Activated CD4-positive, alpha-beta T cell treated with anti-CD3 and anti-CD28 coated beads, Interleukin-2, amount 50 U/mL, for 4 hours (primary cell): ENCODE results near the gene HDAC4.

Experiments used
- DNase-seq, 2 experiments: peaks; one replicate each; pipeline ENCODE4 v3.0.0-alpha.2; 2020

The HDAC4 gene

GRCh38 chr2:239382384-239382880, 18.4 kb downstream of the HDAC4 start:
- no peak for DNase-seq

DNA sequence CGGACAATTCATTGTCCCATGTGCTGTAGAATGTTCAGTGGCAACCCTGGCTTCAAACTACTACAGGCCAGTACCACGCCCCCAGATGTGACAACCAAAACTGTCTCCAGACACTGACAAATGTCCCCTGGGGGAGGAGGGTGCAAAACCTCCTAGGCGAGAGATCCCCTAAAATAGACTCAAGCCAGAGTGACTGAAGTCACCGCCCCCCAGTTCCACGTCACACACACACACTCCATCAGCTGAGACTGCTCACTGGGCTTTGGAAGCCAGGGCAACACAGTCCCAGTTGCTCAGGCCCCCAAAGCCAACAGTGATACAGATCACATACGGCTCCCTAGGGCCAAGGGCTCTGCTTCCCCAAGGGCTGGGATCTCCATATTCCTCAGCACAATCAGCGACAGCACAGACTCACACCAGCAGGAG, 19.1 kb downstream of the HDAC4 start:
- DNase-seq, result no peak

GRCh38 chr2:239380831-239381708, 19.8 kb downstream of the HDAC4 start:
- DNase-seq, result peak; percentile 67 to 70

GRCh38 chr2:239379641-239380170, 21.1 kb downstream of the HDAC4 start:
- DNase-seq, result no peak

DNA sequence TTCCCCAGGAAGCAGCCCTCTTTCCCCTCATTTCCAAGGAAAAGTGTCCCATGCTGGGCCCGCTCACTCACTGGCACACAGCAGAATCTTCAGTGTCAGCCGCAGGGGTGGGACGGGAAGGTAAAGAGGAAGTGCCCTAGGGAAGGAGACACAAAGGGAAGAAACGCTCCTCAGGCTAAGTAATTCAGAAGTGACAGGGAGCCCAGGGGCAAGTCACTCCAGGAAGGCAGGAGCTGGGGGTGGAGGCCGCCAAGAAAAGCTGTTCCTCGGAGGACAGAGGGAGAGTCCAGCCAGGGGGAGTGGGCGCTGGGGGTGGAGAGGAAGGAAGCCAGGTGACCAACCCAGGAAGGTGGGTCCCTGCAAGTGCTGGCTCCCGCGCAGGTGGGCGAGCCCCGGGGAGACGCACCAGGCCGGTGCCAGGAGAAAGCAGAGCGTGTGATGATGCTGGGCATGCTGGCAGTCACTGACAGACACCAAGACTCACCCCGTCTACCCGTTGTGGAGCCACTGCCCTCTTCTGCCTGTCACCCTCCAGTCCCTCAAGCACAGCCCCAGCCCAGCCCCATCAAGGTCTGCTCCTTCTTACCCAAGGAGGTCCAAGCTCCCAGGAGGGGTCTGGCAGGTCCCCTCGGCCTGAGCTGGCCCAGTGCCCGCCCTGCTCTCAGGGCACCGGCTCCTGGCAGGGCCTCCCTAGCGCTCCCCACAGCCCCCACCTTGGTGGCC, 21.7 kb downstream of the HDAC4 start:
- no peak for DNase-seq

- no peak for DNase-seq
These were observed 22.6 kb downstream of the HDAC4 start for GRCh38 chr2:239378021-239378917.

- no peak for DNase-seq
These were observed 23.2 kb downstream of the HDAC4 start for GRCh38 chr2:239377591-239377990.

GRCh38 chr2:239376942-239377531, 23.8 kb downstream of the HDAC4 start:
- no peak for DNase-seq

DNA sequence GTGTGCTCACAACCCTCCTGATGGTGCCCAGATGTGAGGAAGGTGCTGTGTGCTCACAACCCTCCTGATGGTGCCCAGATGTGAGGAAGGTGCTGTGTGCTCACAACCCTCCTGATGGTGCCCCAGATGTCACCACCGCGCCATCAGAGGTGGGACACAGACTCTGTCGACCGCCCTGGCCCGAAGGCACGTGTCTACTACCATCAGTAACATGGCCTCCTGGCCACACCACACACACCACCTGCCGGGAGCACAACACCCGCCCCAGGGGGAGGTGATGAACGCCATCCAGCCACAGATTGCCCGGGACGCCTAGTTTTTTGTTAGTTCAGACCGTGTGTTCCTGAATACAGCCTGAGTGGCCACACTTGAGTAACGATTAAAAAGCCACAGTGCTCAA, 24.5 kb downstream of the HDAC4 start:
- DNase-seq, result no peak

DNA sequence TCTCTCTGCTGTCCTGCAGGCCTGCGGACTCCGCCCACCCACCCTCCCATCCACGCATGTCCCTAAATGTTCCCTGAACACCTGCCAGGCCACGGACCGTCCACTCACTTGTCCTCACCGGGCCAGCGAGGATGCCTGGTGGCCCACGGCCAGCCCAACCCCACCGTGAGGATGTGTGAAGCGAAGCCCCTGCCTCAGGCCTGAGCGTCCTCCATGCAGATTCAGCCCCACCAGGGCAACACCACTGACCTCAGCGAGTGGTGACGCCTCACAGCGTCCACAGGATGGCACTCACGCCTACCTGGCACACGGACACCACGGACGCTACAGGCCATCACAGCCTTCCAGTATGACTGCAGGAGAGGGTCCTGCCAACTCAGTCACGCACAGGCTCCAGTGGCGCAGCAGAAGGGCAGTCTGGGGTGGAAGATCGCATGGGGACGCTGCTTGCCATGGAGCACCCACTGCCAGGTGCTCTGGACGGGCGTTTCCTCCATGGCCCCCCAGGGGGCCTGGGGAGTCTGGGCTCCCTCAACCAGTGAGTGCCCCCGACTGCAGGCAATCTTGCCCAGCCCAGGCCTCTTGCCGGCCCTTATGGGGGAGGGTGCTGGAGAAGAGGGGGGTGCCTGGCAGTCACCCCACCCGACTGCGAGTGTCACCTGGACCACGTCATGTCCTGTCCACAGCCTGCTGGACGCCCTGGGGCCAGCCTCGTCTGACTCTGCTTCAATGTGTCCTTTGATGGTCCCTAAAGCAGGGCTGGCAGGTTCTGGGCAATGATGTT, 25.4 kb downstream of the HDAC4 start:
- DNase-seq, result no peak

DNA sequence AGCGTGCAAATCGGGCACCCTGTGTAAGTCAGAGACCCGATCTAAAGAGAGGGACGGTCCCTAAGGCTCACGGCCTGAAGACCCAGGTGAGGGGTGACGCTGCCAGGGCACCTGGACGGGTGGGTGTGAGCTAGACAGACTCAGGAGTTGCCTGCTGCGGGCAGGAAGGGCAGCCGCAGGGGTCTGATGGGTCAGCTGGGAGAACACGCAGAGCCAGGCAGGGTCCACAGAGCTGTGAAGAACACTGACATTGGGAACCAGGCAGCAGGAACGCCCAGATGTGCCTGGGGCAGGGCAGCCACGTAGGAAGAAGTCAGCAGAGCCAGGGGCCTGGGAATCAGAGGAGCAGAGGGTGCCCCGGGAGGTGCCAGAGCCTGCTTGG, 25.9 kb downstream of the HDAC4 start:
- no peak for DNase-seq

DNA sequence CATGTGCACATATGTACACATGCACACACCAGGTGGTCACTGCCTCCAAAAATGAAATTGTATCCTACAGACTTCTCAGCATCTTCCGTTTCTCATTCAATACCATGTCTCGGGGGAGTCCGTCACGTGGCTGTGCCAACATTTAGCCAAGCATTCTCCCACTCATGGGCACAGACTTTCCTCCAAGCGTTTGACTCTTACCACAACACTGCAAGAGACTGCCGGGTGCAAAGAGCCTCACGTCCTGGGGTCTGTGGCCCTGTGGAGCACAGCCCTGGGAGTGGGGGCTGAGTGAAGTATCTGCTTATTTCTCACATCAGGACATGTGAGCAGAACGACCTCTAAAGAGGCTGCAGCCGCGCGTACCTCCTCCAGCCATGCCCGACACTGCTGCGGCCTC, 28.0 kb downstream of the HDAC4 start:
- DNase-seq, result no peak

DNA sequence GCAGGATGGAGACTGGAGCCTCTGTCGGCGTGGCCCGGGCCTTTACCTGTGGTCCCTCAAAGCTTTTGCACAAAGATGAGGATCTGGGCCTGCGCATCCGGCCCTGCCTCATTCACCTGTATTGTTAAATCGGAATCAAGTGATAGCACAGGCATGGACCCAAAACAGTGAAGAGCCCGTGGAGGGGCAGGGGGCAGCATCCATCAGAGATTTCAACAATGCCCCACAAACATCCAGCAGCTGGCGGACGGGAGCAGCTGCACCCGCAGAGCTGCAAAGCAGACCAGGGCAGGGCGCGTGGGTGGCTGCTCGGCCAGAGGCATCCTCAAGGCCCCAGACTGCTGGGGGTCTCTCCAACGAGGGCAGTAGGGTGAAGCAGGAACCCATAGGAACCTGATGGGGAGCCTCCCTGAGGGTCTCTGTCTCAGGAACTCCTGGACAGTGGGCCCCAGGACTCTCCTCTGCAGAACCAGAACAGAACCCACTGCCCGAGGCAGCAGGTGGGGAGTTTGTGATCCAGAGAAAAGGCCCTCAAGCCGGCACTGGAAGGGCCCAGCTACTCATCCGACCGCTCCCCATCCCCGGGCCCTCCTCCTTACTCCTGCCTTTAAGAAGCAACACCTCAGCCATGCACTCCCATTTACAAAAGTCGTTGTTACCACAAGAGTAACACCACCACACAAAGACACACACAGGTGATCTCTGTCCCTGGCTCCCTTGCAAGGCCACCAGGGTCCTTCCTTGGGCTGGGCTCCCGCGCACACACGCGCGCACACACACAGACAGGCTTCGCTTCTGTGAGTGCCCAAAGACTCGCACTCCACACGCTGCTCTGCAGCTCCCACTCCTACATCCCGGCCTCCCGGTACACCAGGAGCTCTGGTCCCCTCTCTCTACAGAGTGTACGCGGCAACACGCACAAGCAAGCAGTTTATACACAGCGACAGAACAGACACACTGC, 28.8 kb downstream of the HDAC4 start:
- no peak for DNase-seq

- no peak for DNase-seq
These were observed 29.7 kb downstream of the HDAC4 start for GRCh38 chr2:239370876-239371725.

DNA sequence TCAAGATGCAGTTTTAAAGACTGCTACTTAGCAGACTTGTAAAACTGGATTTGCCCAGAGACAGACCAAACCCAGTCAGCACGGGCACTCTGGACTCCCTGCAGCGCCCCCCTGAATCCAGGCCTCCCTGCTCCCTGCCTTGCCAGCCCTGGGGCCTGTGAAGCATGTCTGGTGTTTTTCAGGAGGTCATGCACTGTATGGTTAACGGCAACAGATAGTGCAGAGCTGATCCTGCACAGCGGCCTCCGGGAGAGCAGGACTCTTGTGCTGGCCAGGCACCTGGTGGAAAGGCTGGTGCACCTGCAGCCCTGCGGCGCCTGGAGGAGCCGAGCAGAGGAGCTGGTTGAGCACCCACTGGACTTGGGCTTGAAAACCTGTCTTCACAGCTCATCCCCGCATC, 30.4 kb downstream of the HDAC4 start:
- no peak for DNase-seq

- DNase-seq, result peak; percentile 68 to 76
These were observed 31.1 kb downstream of the HDAC4 start for GRCh38 chr2:239369631-239370161.

- no peak for DNase-seq
These were observed 31.8 kb downstream of the HDAC4 start for GRCh38 chr2:239368906-239369552.

- DNase-seq, result no peak
These were observed 32.5 kb downstream of the HDAC4 start for GRCh38 chr2:239368321-239368720.
